Inferior parietal cortex (tissue), 1 donor: ENCODE data around the gene CTCF.

Experiments
- DNase-seq: peaks from one replicate; pipeline ENCODE4 v3.0.0-alpha.2; 2016; ENCODE audit errors: extremely low spot score

The CTCF gene

GRCh38 chr16:67678354-67679023 is 116.2 kb downstream of the CTCF start:
- no peak for DNase-seq

GRCh38 chr16:67679935-67680897 is 117.9 kb downstream of the CTCF start:
- DNase-seq: no peak

GRCh38 chr16:67683767-67684166 is 121.4 kb downstream of the CTCF start:
- DNase-seq: no peak

GRCh38 chr16:67685388-67686112 is 123.2 kb downstream of the CTCF start:
- DNase-seq: no peak
